Spleen (tissue), 3 donors: ENCODE results near the gene CCDC34.

Source experiments
- POLR2A ChIP-seq, 3 donors: fragments of 450-650 bp; IDR thresholded peaks; one replicate each; pipeline ENCODE4 v1.5.1; 2017; ENCODE audit warnings: antibody characterized with exemption in 3 of 3, mild to moderate bottlenecking in 1 of 3
- POLR2AphosphoS5 ChIP-seq, 3 donors: sonication (generic); formaldehyde crosslinking; IDR thresholded peaks; one replicate each; pipeline ENCODE4 v1.5.1; 2017; ENCODE audit warnings: antibody characterized with exemption in 3 of 3

DNA sequence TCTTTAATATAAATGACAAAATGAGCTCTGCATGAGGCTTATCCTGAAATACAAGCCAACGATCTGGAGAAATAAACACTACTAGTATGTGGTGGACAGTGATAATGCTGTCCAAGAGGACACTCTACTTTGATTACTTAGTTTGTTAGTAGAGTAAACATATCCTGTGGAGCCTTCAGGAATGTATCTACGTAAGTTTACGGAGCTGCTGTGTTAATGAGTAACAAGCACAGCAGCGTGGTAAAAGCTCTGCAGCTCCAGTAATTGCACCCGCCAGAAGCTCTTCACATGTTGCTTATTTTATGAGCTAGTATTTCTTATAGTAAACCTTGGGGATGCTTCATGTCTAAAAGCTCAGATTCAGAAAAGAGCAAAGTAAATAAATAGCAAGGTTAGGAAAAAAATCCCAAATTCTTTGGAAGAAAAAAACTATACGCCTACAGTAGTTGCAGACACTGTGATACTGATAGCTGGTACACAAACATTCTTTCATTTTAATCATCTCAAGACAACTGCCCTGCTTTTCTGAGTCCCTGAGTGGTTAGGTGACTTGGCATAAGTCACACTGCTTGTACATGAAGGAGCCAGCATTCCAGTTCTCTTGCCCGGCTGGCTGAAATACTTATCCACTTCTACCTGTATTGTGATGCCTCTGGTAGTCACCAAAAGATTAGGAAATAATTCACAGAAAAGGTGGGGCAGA lies 32.7 kb upstream of the CCDC34 start:
- TF ChIP-seq POLR2A (IDR thresholded peaks at IDR 0.05) = no peak
- TF ChIP-seq POLR2AphosphoS5 (IDR thresholded peaks at IDR 0.05) = no peak
